ENCODE results near the gene RAB27B. TPM values are rescaled to one million over a fixed set of nuclear protein-coding genes. Genes with fewer than 3 reads are reported as not detected.

The RAB27B gene
- polyA plus RNA-seq, 12 donors: 0.22 to 3.7 (median 0.98) TPM; not detected in 1

Other genes starting within 250 kb of the RAB27B start
- under 1 TPM in 3 of 12 donors, not detected in 9; 0.09 to 0.12 (median 0.09) TPM for gene DYNAP, start 237.2 kb upstream of the RAB27B start, polyA plus RNA-seq (ENCODE audit: insufficient read length in 12 of 12)
- gene CCDC68, start 131.0 kb downstream of the RAB27B start, polyA plus RNA-seq (ENCODE audit: insufficient read length in 12 of 12): 10 to 100 TPM in 1 of 12 donors, 1 to 10 TPM in 5, under 1 TPM in 5, not detected in 1; 0.28 to 18.0 (median 1.2) TPM

Data from muscle of arm (tissue), 12 donors.